Endothelial cell of umbilical vein (primary cell): Measurements from ENCODE around the gene SMURF1. TPM values are rescaled to one million over a fixed set of nuclear protein-coding genes. Genes with fewer than 3 reads are reported as not detected.

Experiments used
- BruUV-seq: library from RNA; stranded (reverse); fragments of 400-500 nt; replicated peaks from 2 replicates; lab custom pipeline; 2021; lab: Mats Ljungman, UMichigan
- CTCF ChIA-PET: fragments of 300-600, 350-600 bp; sonication (Branson Sonifier 250); formaldehyde crosslinking; loops from one replicate; lab custom pipeline; 2021; ENCODE audit warnings: antibody characterized with exemption, inconsistent platforms; lab: Charles Lee
- POLR2A ChIA-PET: fragments of 300-600, 350-600 bp; sonication (Branson Sonifier 250); formaldehyde crosslinking; loops from one replicate; lab custom pipeline; 2021; ENCODE audit warnings: antibody characterized with exemption, inconsistent platforms; lab: Charles Lee
- DNase-seq: peaks from one replicate; pipeline ENCODE4 v3.0.0-alpha.2; 2011; ENCODE audit warnings: low read depth, low spot score
- FAIRE-seq: peaks from 2 replicates; lab custom pipeline; 2011; peaks lifted over from hg19 to GRCh38; lab: Jason Lieb, UNC
- H2AFZ ChIP-seq: 2 replicates; pipeline ENCODE4 v1.6.0; 2012; ENCODE audit warnings: low read depth, low read length, control low read depth, inconsistent platforms
- H3K27ac ChIP-seq: 2 replicates; pipeline ENCODE4 v1.5.1; 2011; ENCODE audit warnings: low read depth, mild to moderate bottlenecking, control low read depth, low read length, moderate library complexity; ENCODE audit not compliant: insufficient read depth
- H3K27me3 ChIP-seq, 2 experiments: 2 replicates each; pipeline versions ENCODE4 v1.6.0 to v1.6.1; 2011; ENCODE audit warnings: low read length in 2 of 2, mixed read lengths in 1 of 2; ENCODE audit not compliant: control insufficient read depth in 2 of 2, insufficient read depth in 2 of 2
- H3K36me3 ChIP-seq, 2 experiments: 2 replicates in 1 of 2; 3 replicates in 1 of 2; pipeline ENCODE4 v1.5.1; 2011; ENCODE audit warnings: low read length in 2 of 2, mild to moderate bottlenecking in 1 of 2, moderate library complexity in 1 of 2; ENCODE audit not compliant: control insufficient read depth in 2 of 2, insufficient read depth in 2 of 2; ENCODE audit errors: extremely low read depth in 1 of 2
- H3K4me1 ChIP-seq: 3 replicates; pipeline ENCODE4 v1.5.1; 2011; ENCODE audit warnings: mild to moderate bottlenecking, low read length; ENCODE audit not compliant: control insufficient read depth, insufficient read depth; ENCODE audit errors: extremely low read depth
- H3K4me2 ChIP-seq: 2 replicates; pipeline ENCODE4 v1.6.1; 2011; ENCODE audit warnings: low read length, control low read depth, mixed read lengths; ENCODE audit not compliant: insufficient read depth
- H3K4me3 ChIP-seq, 3 experiments: fragments of 200-600 bp in 1 of 3; sonication (generic), shearing (Covaris generic) in 1 of 3; replicated peaks in 1 of 3; 2 replicates each; pipeline ENCODE4 v1.5.1; 2011 to 2016; ENCODE audit warnings: control low read depth in 3 of 3, low read length in 3 of 3, mild to moderate bottlenecking in 2 of 3, inconsistent platforms in 1 of 3, low read depth in 1 of 3, moderate library complexity in 1 of 3; ENCODE audit not compliant: insufficient read depth in 1 of 3
- H3K79me2 ChIP-seq: 2 replicates; pipeline ENCODE4 v1.6.0; 2012; ENCODE audit warnings: low read length, inconsistent platforms; ENCODE audit not compliant: control insufficient read depth, insufficient read depth
- H3K9ac ChIP-seq: replicated peaks from 2 replicates; pipeline ENCODE3; 2011; ENCODE audit warnings: low read length, control low read depth; ENCODE audit not compliant: insufficient read depth; ENCODE audit errors: extremely low read depth
- H3K9me1 ChIP-seq: replicated peaks from 3 replicates; pipeline ENCODE4 v1.6.0; 2011; ENCODE audit warnings: mild to moderate bottlenecking, low read length; ENCODE audit not compliant: control insufficient read depth, insufficient read depth; ENCODE audit errors: extremely low read depth
- H3K9me3 ChIP-seq: replicated peaks from 2 replicates; pipeline ENCODE4 v1.5.1; 2012; ENCODE audit warnings: low read length, inconsistent platforms; ENCODE audit not compliant: control insufficient read depth, insufficient read depth
- H4K20me1 ChIP-seq: replicated peaks from 2 replicates; pipeline ENCODE3; 2011; ENCODE audit warnings: mild to moderate bottlenecking, low read length; ENCODE audit not compliant: control insufficient read depth, insufficient read depth; ENCODE audit errors: extremely low read depth
- CTCF ChIP-seq, 2 donors: IDR thresholded peaks; 1 replicate in 1 of 2; 2 replicates in 1 of 2; pipeline ENCODE4 v1.5.1; 2011; ENCODE audit warnings: low read length in 2 of 2, mild to moderate bottlenecking in 2 of 2, moderate library complexity in 2 of 2, control low read depth in 1 of 2, inconsistent platforms in 1 of 2, low read depth in 1 of 2; ENCODE audit not compliant: insufficient read depth in 1 of 2; ENCODE audit errors: extremely low read depth in 1 of 2
- EZH2 ChIP-seq: IDR thresholded peaks from 2 replicates; pipeline ENCODE4 v1.6.1; 2012; ENCODE audit warnings: borderline replicate concordance, low read depth, mild to moderate bottlenecking, moderate library complexity, low read length, inconsistent platforms; ENCODE audit not compliant: severe bottlenecking
- FOS ChIP-seq: IDR thresholded peaks from 2 replicates; pipeline ENCODE4 v1.6.1; 2011; ENCODE audit warnings: mild to moderate bottlenecking, low read length, moderate library complexity, borderline replicate concordance; ENCODE audit not compliant: insufficient read depth
- GATA2 ChIP-seq: IDR thresholded peaks from 2 replicates; pipeline ENCODE4 v1.7.0; 2011; ENCODE audit warnings: low read depth, mild to moderate bottlenecking, moderate library complexity, mixed read lengths, low read length; ENCODE audit not compliant: insufficient read length, insufficient read depth
- JUN ChIP-seq: IDR thresholded peaks from 2 replicates; pipeline ENCODE4 v1.6.1; 2011; ENCODE audit warnings: borderline replicate concordance, low read depth; ENCODE audit not compliant: insufficient read length, insufficient read depth
- MAX ChIP-seq: IDR thresholded peaks from 2 replicates; pipeline ENCODE4 v1.6.1; 2011; ENCODE audit not compliant: insufficient read depth, insufficient read length
- MYC ChIP-seq: IDR thresholded peaks from one replicate; pipeline ENCODE4 v1.6.1; 2011; ENCODE audit warnings: mild to moderate bottlenecking, low read depth, low read length
- POLR2A ChIP-seq: IDR thresholded peaks from 2 replicates; pipeline ENCODE4 v1.6.1; 2012; ENCODE audit warnings: low read depth, mild to moderate bottlenecking, control low read depth, low read length
- POLR2AphosphoS5 ChIP-seq: IDR thresholded peaks from 2 replicates; pipeline ENCODE4 v1.6.1; 2012; ENCODE audit warnings: low read depth, mild to moderate bottlenecking, control low read depth, low read length, moderate library complexity; ENCODE audit not compliant: insufficient read depth
- dilution Hi-C: fragments of 300-500 bp; cut with MboI; formaldehyde crosslinking; loops from one replicate; pipeline ENCODE4 v1.15.0; 2019; ENCODE audit warnings: low sequenced_read_pairs; ENCODE audit not compliant: extremely low pct_ligation_motif_present
- intact Hi-C: fragments of 100-400 bp; cut with micrococcal nuclease; formaldehyde crosslinking; loops from one replicate; pipeline ENCODE4 v1.10.0; 2022
- polyA plus RNA-seq, 4 experiments: library from polyadenylated mRNA; depleted of rRNA in 3 of 4; stranded (reverse) in 3 of 4; unstranded in 1 of 4; fragments of >200 nt; gene quantifications; 2 replicates each; pipeline versions ENCODE4 v1.2.1 to v1.2.3, GENCODE V29; 2011 to 2012; ENCODE audit warnings: missing spikeins in 1 of 4
- total RNA-seq: library from RNA; stranded (reverse); gene quantifications from 2 replicates; pipeline ENCODE4 v1.2.3, GENCODE V29; 2021

SMURF1 gene
- total and polyA plus RNA-seq, 2 donors (not counting 3 experiments of a cell fraction or from before 2014, with no cell fraction given): 11.5 to 22.8 TPM

GRCh38 chr7:99128076-99128950 is 15.6 kb downstream of the SMURF1 start:
- peaks cover 91% of the 10 kb centered on the region for H3K79me2 ChIP-seq
- no peaks in the 10 kb centered on the region for H3K9me3 ChIP-seq
- H3K27ac ChIP-seq: no peak overlapping the region
- no peaks in the 10 kb centered on the region for H3K27me3 ChIP-seq
- H3K4me3 ChIP-seq: no peak overlapping the region
- CTCF ChIA-PET: interaction anchor here (1.9 kb wide), 1 partner anchor 9 kb away, joined by 5 read pairs; no protein-coding TSS in a partner anchor
- POLR2A ChIA-PET: no interaction called here
- H3K4me2 ChIP-seq: no peak overlapping the region
- H2AFZ ChIP-seq: no peak overlapping the region
- BruUV-seq: no TSS peak
- H3K9me1 ChIP-seq: no peaks in the 10 kb centered on the region
- dilution Hi-C loops: no loop called here
- no peak for DNase-seq
- peaks cover 9% of the 10 kb centered on the region for H3K4me1 ChIP-seq
- no peak overlapping the region for H3K9ac ChIP-seq
- TF ChIP-seq MAX (no peak), POLR2AphosphoS5 (no peak), MYC (no peak), JUN (no peak), GATA2 (no peak), CTCF (IDR thresholded peaks at IDR 0.05; ENCODE audit: extremely low read depth in 1 of 2, insufficient read depth in 1 of 2, low read depth in 1 of 2, low read length in 2 of 2) (no peak), EZH2 (no peak), POLR2A (no peak), FOS (no peak)
- H3K36me3 ChIP-seq: no peaks in the 10 kb centered on the region
- intact Hi-C loops: no loop called here
- peaks cover 12% of the 10 kb centered on the region for H4K20me1 ChIP-seq
- no peak for FAIRE-seq
